ENCODE measurements around the gene CCNH. TPM values are rescaled to one million over a fixed set of nuclear protein-coding genes. Genes with fewer than 3 reads are reported as not detected.

The CCNH gene
- total and polyA plus RNA-seq, 3 experiments from 2014 or later = 51.4 to 62.2 (median 57.5) TPM

- H3K4me1 Mint-ChIP-seq = peaks cover 51 to 64% (median 59%) of the 10 kb centered on the region in 3 donors
- peaks cover 36% of the 10 kb centered on the region for H3K4me1 ChIP-seq (ENCODE audit: insufficient read depth, low read length)
- no peaks in the 10 kb centered on the region for H3K9me3 Mint-ChIP-seq
- peaks cover 15% of the 10 kb centered on the region for H3K36me3 ChIP-seq (ENCODE audit: insufficient read depth, low read length)
- peak overlapping the region; percentile 100 for H3K27ac ChIP-seq (ENCODE audit: low read depth, low read length)
- H3K4me3 ChIP-seq (ENCODE audit: low read length) = peak overlapping the region; percentile 99
- H3K27me3 ChIP-seq (ENCODE audit: insufficient read depth, low read length, poor library complexity, severe bottlenecking) = no peaks in the 10 kb centered on the region
- H3K4me3 Mint-ChIP-seq = peak overlapping the region; percentile 90 to 100 (median 97)
- peak in 4 of 5 donors; percentile 8 to 50 (median 24) for DNase-seq
- ChIA-PET CTCF (interaction anchor here (1.4 to 2.1 kb wide), 2 partner anchors 12 to 24 kb away, joined by 3 to 6 read pairs; no protein-coding TSS in a partner anchor), POLR2A (interaction anchor here (0.8 to 1.5 kb wide), 3 partner anchors 12 to 144 kb away, joined by 3 to 5 read pairs (median 4); partner anchors contain the start of gene RASA1)
- H3K27ac Mint-ChIP-seq = peak overlapping the region; percentile 94 to 100 (median 98)
- H3K9me3 ChIP-seq (ENCODE audit: low read length) = no peaks in the 10 kb centered on the region
- peaks cover 7 to 50% (median 18%) of the 10 kb centered on the region in 3 donors for H3K36me3 Mint-ChIP-seq
- peaks cover 0 to 3% of the 10 kb centered on the region in 2 donors for H3K27me3 Mint-ChIP-seq
Measured at GRCh38 chr5:87411973-87412629, 629 bp downstream of the CCNH start.

- Histone ChIP-seq H3K9me3 (ENCODE audit: low read length) (no peaks in the 10 kb centered on the region), H3K27me3 (ENCODE audit: insufficient read depth, low read length, poor library complexity, severe bottlenecking) (no peaks in the 10 kb centered on the region), H3K36me3 (ENCODE audit: insufficient read depth, low read length) (peaks cover 20% of the 10 kb centered on the region), H3K27ac (ENCODE audit: low read depth, low read length) (peak overlapping the region; percentile 100), H3K4me3 (ENCODE audit: low read length) (peak overlapping the region; percentile 99), H3K4me1 (ENCODE audit: insufficient read depth, low read length) (peaks cover 37% of the 10 kb centered on the region)
- ChIA-PET CTCF (interaction anchor here (2.1 kb wide), 1 partner anchor 11 kb away, joined by 6 read pairs; no protein-coding TSS in a partner anchor), POLR2A (interaction anchor here (0.8 to 1.5 kb wide), 3 partner anchors 11 to 144 kb away, joined by 3 to 5 read pairs (median 4); partner anchors contain the start of gene RASA1)
- peak in 1 of 5 donors; percentile 52 for DNase-seq
- no peaks in the 10 kb centered on the region for H3K9me3 Mint-ChIP-seq
- H3K4me1 Mint-ChIP-seq = peaks cover 56 to 70% (median 64%) of the 10 kb centered on the region in 3 donors
- H3K27ac Mint-ChIP-seq = peak overlapping the region; percentile 94 to 100 (median 98)
- H3K27me3 Mint-ChIP-seq = peaks cover 0 to 3% of the 10 kb centered on the region in 2 donors
- peak overlapping the region; percentile 90 to 100 (median 97) for H3K4me3 Mint-ChIP-seq
- peaks cover 7 to 55% (median 23%) of the 10 kb centered on the region in 3 donors for H3K36me3 Mint-ChIP-seq
Measured at GRCh38 chr5:87411586-87411972, 1.2 kb downstream of the CCNH start.

- Histone ChIP-seq H3K36me3 (ENCODE audit: insufficient read depth, low read length) (peaks cover 22% of the 10 kb centered on the region), H3K27ac (ENCODE audit: low read depth, low read length) (peak overlapping the region; percentile 100), H3K9me3 (ENCODE audit: low read length) (no peaks in the 10 kb centered on the region), H3K4me1 (ENCODE audit: insufficient read depth, low read length) (peaks cover 44% of the 10 kb centered on the region), H3K4me3 (ENCODE audit: low read length) (no peak overlapping the region), H3K27me3 (ENCODE audit: insufficient read depth, low read length, poor library complexity, severe bottlenecking) (no peaks in the 10 kb centered on the region)
- no peak for DNase-seq
- Mint-ChIP-seq H3K36me3 (peaks cover 7 to 62% (median 23%) of the 10 kb centered on the region in 3 donors), H3K27me3 (peaks cover 0 to 2% of the 10 kb centered on the region in 2 donors), H3K27ac (peak overlapping the region; percentile 66 to 99 (median 96)), H3K4me1 (peaks cover 63 to 76% (median 71%) of the 10 kb centered on the region in 3 donors), H3K4me3 (peak overlapping the region; percentile 75 to 98 (median 90)), H3K9me3 (no peaks in the 10 kb centered on the region)
- ChIA-PET CTCF (interaction anchor here (2.1 kb wide), 1 partner anchor 10 kb away, joined by 6 read pairs; no protein-coding TSS in a partner anchor), POLR2A (no interaction called here)
Measured at GRCh38 chr5:87410931-87411330, 1.8 kb downstream of the CCNH start.

- H3K27ac ChIP-seq (ENCODE audit: low read depth, low read length) = peak overlapping the region; percentile 76
- H3K4me1 ChIP-seq (ENCODE audit: insufficient read depth, low read length) = peaks cover 50% of the 10 kb centered on the region
- peaks cover 7 to 89% (median 29%) of the 10 kb centered on the region in 3 donors for H3K36me3 Mint-ChIP-seq
- H3K9me3 Mint-ChIP-seq = no peaks in the 10 kb centered on the region
- peaks cover 76 to 91% (median 84%) of the 10 kb centered on the region in 3 donors for H3K4me1 Mint-ChIP-seq
- no peaks in the 10 kb centered on the region for H3K27me3 ChIP-seq (ENCODE audit: insufficient read depth, low read length, poor library complexity, severe bottlenecking)
- H3K9me3 ChIP-seq (ENCODE audit: low read length) = no peaks in the 10 kb centered on the region
- H3K27ac Mint-ChIP-seq = peak overlapping the region; percentile 85 to 96 (median 92)
- ChIA-PET POLR2A (no interaction called here), CTCF (interaction anchor here (1.0 kb wide), 1 partner anchor 8 kb away, joined by 3 read pairs; no protein-coding TSS in a partner anchor)
- no peak overlapping the region for H3K4me3 ChIP-seq (ENCODE audit: low read length)
- H3K27me3 Mint-ChIP-seq = peaks cover 0 to 2% of the 10 kb centered on the region in 2 donors
- DNase-seq = peak in 1 of 5 donors; percentile 50
- H3K4me3 Mint-ChIP-seq = peak overlapping the region; percentile 2 to 66 (median 19)
- H3K36me3 ChIP-seq (ENCODE audit: insufficient read depth, low read length) = peaks cover 22% of the 10 kb centered on the region
Measured at GRCh38 chr5:87408204-87408603, 4.5 kb downstream of the CCNH start.

GRCh38 chr5:87405472-87406155 lies 7.1 kb downstream of the CCNH start:
- Mint-ChIP-seq H3K36me3 (peaks cover 7 to 92% (median 30%) of the 10 kb centered on the region in 3 donors), H3K27me3 (peaks cover 0 to 1% of the 10 kb centered on the region in 2 donors), H3K4me1 (peaks cover 60 to 74% (median 66%) of the 10 kb centered on the region in 3 donors), H3K4me3 (peak overlapping the region in 4 of 7 donors; percentile 1 to 49 (median 42)), H3K9me3 (no peaks in the 10 kb centered on the region), H3K27ac (peak overlapping the region; percentile 60 to 96 (median 84))
- no peaks in the 10 kb centered on the region for H3K27me3 ChIP-seq (ENCODE audit: insufficient read depth, low read length, poor library complexity, severe bottlenecking)
- no peak for DNase-seq
- H3K4me3 ChIP-seq (ENCODE audit: low read length) = no peak overlapping the region
- no peak overlapping the region for H3K27ac ChIP-seq (ENCODE audit: low read depth, low read length)
- H3K9me3 ChIP-seq (ENCODE audit: low read length) = no peaks in the 10 kb centered on the region
- POLR2A ChIA-PET = no interaction called here
- peaks cover 31% of the 10 kb centered on the region for H3K36me3 ChIP-seq (ENCODE audit: insufficient read depth, low read length)
- H3K4me1 ChIP-seq (ENCODE audit: insufficient read depth, low read length) = peaks cover 41% of the 10 kb centered on the region
- CTCF ChIA-PET = no interaction called here

- Histone ChIP-seq H3K36me3 (ENCODE audit: insufficient read depth, low read length) (peaks cover 36% of the 10 kb centered on the region), H3K27me3 (ENCODE audit: insufficient read depth, low read length, poor library complexity, severe bottlenecking) (no peaks in the 10 kb centered on the region), H3K4me3 (ENCODE audit: low read length) (no peak overlapping the region), H3K27ac (ENCODE audit: low read depth, low read length) (no peak overlapping the region), H3K4me1 (ENCODE audit: insufficient read depth, low read length) (peaks cover 41% of the 10 kb centered on the region), H3K9me3 (ENCODE audit: low read length) (no peaks in the 10 kb centered on the region)
- H3K27ac Mint-ChIP-seq = peak overlapping the region in 7 of 8 donors; percentile 35 to 85 (median 52)
- H3K9me3 Mint-ChIP-seq = no peaks in the 10 kb centered on the region
- H3K4me1 Mint-ChIP-seq = peaks cover 62 to 74% (median 68%) of the 10 kb centered on the region in 3 donors
- peaks cover 7 to 95% (median 30%) of the 10 kb centered on the region in 3 donors for H3K36me3 Mint-ChIP-seq
- no peak for DNase-seq
- no peak overlapping the region for H3K4me3 Mint-ChIP-seq
- ChIA-PET POLR2A (interaction anchor here (0.9 kb wide), 1 partner anchor 23 kb away, joined by 3 read pairs; no protein-coding TSS in a partner anchor), CTCF (no interaction called here)
- H3K27me3 Mint-ChIP-seq = peaks cover 0 to 1% of the 10 kb centered on the region in 2 donors
Measured at GRCh38 chr5:87404359-87404758, 8.4 kb downstream of the CCNH start.

- ChIA-PET POLR2A (interaction anchor here (0.9 to 1.7 kb wide), 2 partner anchors 9 to 23 kb away, joined by 3 to 5 read pairs; no protein-coding TSS in a partner anchor), CTCF (interaction anchor here (1.4 kb wide), 1 partner anchor 10 kb away, joined by 6 read pairs; no protein-coding TSS in a partner anchor)
- DNase-seq = no peak
- H3K4me1 ChIP-seq (ENCODE audit: insufficient read depth, low read length) = peaks cover 38% of the 10 kb centered on the region
- H3K4me3 ChIP-seq (ENCODE audit: low read length) = no peak overlapping the region
- peaks cover 0 to 1% of the 10 kb centered on the region in 2 donors for H3K27me3 Mint-ChIP-seq
- H3K27ac Mint-ChIP-seq = peak overlapping the region in 4 of 8 donors; percentile 30 to 85 (median 64)
- H3K27ac ChIP-seq (ENCODE audit: low read depth, low read length) = no peak overlapping the region
- H3K9me3 Mint-ChIP-seq = no peaks in the 10 kb centered on the region
- no peaks in the 10 kb centered on the region for H3K27me3 ChIP-seq (ENCODE audit: insufficient read depth, low read length, poor library complexity, severe bottlenecking)
- H3K4me1 Mint-ChIP-seq = peaks cover 59 to 74% (median 68%) of the 10 kb centered on the region in 3 donors
- no peak overlapping the region for H3K4me3 Mint-ChIP-seq
- no peaks in the 10 kb centered on the region for H3K9me3 ChIP-seq (ENCODE audit: low read length)
- H3K36me3 Mint-ChIP-seq = peaks cover 7 to 95% (median 30%) of the 10 kb centered on the region in 3 donors
- peaks cover 40% of the 10 kb centered on the region for H3K36me3 ChIP-seq (ENCODE audit: insufficient read depth, low read length)
Measured at GRCh38 chr5:87403899-87404298, 8.8 kb downstream of the CCNH start.

Measured in CD8-positive, alpha-beta memory T cell (primary cell).